LNCAP (cell line): ENCODE data around the gene HCK.

ENCODE experiments used
- CTCF ChIP-seq: fragments of 450-650 bp; IDR thresholded peaks from 2 replicates; pipeline ENCODE4 v1.5.1; 2017; ENCODE audit warnings: mild to moderate bottlenecking

HCK gene

GRCh38 chr20:32132911-32133549 is 81.0 kb downstream of the HCK start:
- no peak for TF ChIP-seq CTCF

GRCh38 chr20:32134026-32134425 is 82.0 kb downstream of the HCK start:
- no peak for TF ChIP-seq CTCF

GRCh38 chr20:32135983-32136515 is 84.0 kb downstream of the HCK start:
- TF ChIP-seq CTCF, result no peak

- TF ChIP-seq CTCF, result no peak
These were observed 86.9 kb downstream of the HCK start for GRCh38 chr20:32138921-32139320.

- no peak for TF ChIP-seq CTCF
These were observed 87.9 kb downstream of the HCK start for GRCh38 chr20:32139947-32140346.

- no peak for TF ChIP-seq CTCF
These were observed 88.6 kb downstream of the HCK start for GRCh38 chr20:32140603-32141002.

GRCh38 chr20:32141465-32141980 is 89.5 kb downstream of the HCK start:
- no peak for TF ChIP-seq CTCF
